LHCN-M2 (cell line): ENCODE results near the gene RTKN. TPM values are rescaled to one million over a fixed set of nuclear protein-coding genes. Genes with fewer than 3 reads are reported as not detected.
"Not testable (repeated sequence)": the region's sequence is repeated elsewhere in the genome, so short reads cannot be mapped to it uniquely, and the experiment has no call there.

ENCODE experiments used
- DNase-seq: peaks from one replicate; pipeline ENCODE4 v3.0.0-alpha.2; 2012; ENCODE audit warnings: low read depth
- total RNA-seq: library from RNA; depleted of rRNA; stranded (reverse); fragments of >200 nt; gene quantifications from 2 replicates; pipeline ENCODE4 v1.2.3, GENCODE V29; 2014

RTKN gene
- total RNA-seq, 1 experiment from 2014 or later = 51.4 TPM

DNA sequence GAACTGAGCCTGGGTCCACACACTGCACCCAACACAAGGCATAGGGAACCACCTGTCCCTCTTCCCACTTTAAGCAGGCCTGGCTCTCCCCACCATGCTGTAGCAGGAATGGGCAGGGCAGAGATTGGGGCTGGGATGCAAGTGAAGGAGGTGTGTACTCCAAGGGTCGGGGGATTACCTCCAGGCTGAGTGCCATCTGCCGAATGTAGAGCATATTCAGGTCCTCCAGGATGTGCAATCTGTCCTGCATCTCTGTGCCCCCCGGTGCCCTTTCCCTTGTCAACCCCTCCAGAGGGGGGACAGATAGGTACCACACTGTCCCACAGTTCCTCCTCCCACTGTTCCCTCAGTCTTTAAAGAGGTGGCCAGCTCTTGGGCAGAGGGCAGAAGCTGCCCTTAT lies 2.4 kb downstream of the RTKN start:
- DNase-seq = no peak

DNA sequence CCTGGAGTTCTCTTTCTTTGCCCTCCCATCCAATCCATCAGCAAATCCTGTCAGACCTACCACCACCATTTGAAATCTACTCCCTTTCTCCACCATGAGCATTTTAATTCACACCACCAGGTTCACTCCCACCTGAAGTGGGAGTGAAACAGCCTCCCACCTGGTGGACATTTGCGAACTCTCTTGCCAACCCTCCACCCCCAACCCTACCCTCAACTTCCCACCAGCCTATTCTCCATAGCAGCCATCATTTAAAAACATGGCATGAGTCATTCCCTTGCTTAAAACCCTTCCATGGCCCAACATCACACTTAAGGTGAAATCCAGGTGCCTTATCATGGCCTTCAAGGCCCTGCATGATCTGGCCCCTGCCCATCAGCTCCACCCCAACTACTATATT lies 3.5 kb downstream of the RTKN start:
- DNase-seq = no peak

DNA sequence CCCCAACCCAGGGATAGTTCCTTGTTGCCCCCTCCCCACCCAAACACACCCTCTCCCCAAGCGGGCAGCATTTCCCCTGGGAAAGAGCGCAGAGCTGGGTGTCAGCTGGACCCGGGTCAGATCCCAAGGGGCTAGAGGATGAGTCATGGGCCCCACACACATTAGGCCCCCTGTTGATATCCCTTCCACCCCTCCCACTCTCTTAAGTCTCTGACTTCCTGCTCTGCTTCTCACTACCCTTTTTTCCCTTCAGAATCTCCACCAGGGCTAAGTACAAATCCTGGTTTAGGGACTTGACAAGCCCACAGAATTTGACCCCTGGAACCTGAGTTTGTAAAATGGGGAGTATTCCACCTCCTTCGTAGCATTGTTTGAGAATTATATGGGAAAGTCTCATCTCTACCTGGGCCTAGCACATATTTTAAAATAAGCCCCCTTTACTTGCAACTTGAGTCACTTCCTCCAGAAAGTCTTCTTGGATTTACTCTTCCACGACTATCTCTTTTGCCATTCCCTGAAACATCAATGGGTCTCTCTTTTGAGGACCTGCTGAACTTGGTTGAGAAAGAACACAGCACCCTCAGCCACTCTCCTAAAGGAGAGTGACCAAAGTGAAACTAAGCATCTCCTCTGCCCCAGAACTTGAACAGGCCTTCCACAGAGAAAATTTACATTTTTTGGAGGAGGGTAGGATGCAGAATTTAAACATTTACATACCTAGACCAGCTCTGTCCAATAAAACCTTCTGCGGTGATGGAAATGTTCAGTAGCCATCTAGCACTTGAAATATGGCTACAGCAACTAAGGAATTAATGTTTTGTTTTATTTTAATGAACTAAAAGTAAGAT lies 4.7 kb downstream of the RTKN start:
- DNase-seq = no peak

DNA sequence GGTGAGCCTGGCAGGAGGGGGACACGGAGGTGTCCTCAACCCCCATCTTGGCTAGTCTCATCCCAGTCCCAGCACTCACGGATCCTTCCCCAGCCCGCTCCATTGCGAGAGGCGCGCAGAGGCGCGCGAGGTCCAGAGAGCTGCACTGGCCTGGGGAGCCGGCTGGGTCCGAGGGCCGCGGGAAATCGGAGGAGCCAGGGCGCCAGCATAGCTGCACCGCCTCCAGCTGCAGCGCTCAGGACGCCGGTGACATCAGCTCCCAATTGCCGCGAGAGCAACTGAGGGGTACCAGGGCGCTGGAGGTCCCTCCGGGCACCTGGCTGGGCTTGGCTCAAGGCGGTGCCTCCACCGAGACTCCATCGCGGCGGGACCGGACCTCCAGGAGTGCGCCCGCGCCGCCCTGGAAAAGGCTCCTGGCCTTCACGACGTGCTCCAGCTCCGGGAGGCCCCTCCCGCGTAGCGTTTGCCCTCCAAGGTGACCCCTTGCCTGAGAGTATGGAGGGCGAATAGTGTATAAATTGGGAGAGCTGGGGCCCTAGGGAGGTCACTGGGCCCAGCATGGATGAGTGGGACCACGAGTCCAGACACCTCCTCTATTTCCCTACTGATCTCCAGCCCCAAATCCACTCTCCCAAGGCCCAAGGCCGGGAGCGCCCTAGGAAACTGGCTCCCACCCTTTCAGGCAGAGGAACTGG lies 5.5 kb downstream of the RTKN start:
- DNase-seq = no peak

GRCh38 chr2:74430502-74430901 lies 11.2 kb downstream of the RTKN start:
- no peak for DNase-seq

- DNase-seq = no peak
Measured at GRCh38 chr2:74429487-74430451, 12.0 kb downstream of the RTKN start.

- DNase-seq = no peak
Measured at GRCh38 chr2:74428675-74429074, 13.1 kb downstream of the RTKN start.

GRCh38 chr2:74427551-74427950 lies 14.2 kb downstream of the RTKN start:
- DNase-seq = no peak

GRCh38 chr2:74426181-74426758 lies 15.5 kb downstream of the RTKN start:
- no peak for DNase-seq

DNA sequence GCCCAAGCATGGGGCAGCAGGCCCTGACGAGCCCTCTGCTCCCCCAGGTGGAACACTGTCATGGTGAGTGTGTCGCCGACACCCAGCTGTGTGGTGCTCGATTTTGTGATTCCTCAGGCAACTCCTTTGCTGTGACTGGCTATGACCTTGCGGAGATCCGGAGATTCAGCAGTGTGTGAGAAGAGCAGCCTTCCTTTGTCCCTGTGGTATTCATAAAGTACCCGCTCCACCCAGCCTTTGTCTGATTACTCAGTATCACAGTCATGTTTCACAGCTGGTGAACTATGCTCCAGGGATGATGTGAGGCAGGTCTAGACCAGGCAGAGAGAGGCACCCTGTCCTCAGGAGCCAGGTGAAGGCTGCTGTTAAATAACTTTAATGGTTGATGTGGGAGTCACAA lies 16.2 kb downstream of the RTKN start:
- DNase-seq = peak; percentile 61

DNA sequence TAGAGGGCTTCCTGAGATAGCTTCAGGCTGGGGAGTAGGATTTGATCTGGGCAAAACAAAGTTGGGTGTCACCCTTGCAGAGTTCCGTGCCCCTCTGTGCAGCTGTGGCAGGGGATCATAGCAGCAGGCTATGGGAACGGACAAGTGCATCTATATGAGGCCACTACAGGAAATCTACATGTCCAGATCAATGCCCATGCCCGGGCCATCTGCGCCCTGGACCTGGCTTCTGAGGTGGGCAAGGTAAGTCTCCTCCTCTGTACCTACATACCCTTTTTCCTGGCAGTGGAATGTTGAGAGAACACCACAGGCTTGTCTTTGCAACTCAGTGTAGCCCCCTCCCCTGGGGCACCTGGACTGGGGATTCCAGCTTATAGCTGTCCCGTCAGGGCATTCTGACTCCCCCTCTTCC lies 16.7 kb downstream of the RTKN start:
- no peak for DNase-seq

DNA sequence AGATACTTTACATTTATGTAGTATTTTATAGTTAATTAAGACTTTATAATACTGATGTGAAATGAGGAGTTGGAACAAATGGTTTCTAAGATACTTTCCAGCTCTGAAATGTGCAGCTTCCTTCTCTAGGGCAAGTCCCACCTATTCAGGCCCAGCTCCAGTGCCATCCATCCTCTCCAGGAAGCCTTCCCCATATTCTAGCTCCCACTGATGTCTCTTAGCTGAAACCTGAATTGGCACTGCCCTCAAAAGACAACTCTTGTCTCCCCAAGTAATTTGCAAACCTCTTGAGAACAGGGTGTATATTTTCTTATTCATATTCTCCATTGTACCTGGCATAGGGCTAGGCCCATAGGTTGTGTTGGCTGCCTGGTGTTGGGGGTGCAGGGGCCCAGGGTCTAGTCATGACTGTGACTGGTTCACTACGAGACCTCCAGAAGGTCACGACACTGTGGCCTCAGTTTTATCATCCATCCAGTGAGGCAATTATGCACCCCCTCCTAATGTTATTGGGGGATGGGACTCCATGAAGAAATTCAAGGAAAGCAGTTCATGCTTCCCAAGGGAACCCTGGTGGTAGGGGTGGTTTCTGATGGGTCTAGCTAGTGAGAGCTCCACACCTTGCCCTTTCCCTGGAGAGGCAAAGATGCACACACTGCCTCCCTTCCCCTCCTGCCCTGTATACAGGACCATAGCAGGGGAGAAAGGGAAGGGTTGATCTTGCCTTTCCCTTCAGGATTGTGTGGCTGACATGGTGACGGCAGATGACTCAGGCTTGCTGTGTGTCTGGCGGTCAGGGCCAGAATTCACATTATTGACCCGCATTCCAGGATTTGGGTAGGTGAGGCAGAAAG lies 17.4 kb downstream of the RTKN start:
- peak; percentile 47 for DNase-seq

- DNase-seq = no peak
Measured at GRCh38 chr2:74423231-74424095, 18.3 kb downstream of the RTKN start.

GRCh38 chr2:74421221-74421870 lies 20.4 kb downstream of the RTKN start, which contains the start of the genes C2orf81 and WDR54:
Gene C2orf81 (minus strand): TSS chr2:74421619. CDS start chr2:74421560, 59 bp downstream.
Gene WDR54 (plus strand): TSS chr2:74421730. CDS start chr2:74422154, 424 bp downstream.
- peak; percentile 84 for DNase-seq

GRCh38 chr2:74420443-74421103 lies 21.2 kb downstream of the RTKN start:
- DNase-seq = not testable (repeated sequence)

- no peak for DNase-seq
Measured at GRCh38 chr2:74420006-74420405, 21.7 kb downstream of the RTKN start.

GRCh38 chr2:74419345-74419744 lies 22.4 kb downstream of the RTKN start:
- no peak for DNase-seq

GRCh38 chr2:74418312-74418711 lies 23.4 kb downstream of the RTKN start:
- no peak for DNase-seq
